Calu3 (cell line): ENCODE results near the gene PVALEF. TPM values are rescaled to one million over a fixed set of nuclear protein-coding genes. Genes with fewer than 3 reads are reported as not detected.
"Not testable (repeated sequence)": the region's sequence is repeated elsewhere in the genome, so short reads cannot be mapped to it uniquely, and the experiment has no call there.

Source experiments
- BruUV-seq: library from RNA; stranded (reverse); fragments of 400-500 nt; replicated peaks from 2 replicates; lab custom pipeline; 2021; lab: Mats Ljungman, UMichigan
- CTCF ChIA-PET: fragments of 300-600 bp; sonication (Branson Sonifier 250); formaldehyde crosslinking; loops from one replicate; lab custom pipeline; 2022; ENCODE audit warnings: antibody characterized with exemption; lab: Charles Lee
- DNase-seq: peaks from one replicate; pipeline ENCODE4 v3.0.0; 2022
- H3K27ac Mint-ChIP-seq: one replicate; pipeline ENCODE4 v1.8.0; 2022; ENCODE audit warnings: mixed read lengths; ENCODE audit not compliant: unreplicated experiment
- H3K27me3 Mint-ChIP-seq: one replicate; pipeline ENCODE4 v1.8.0; 2022; ENCODE audit warnings: mixed read lengths; ENCODE audit not compliant: unreplicated experiment
- H3K36me3 Mint-ChIP-seq: one replicate; pipeline ENCODE4 v1.8.0; 2022; ENCODE audit warnings: mild to moderate bottlenecking, moderate library complexity, mixed read lengths; ENCODE audit not compliant: insufficient read depth, unreplicated experiment
- H3K4me1 Mint-ChIP-seq: one replicate; pipeline ENCODE4 v1.8.0; 2022; ENCODE audit warnings: mild to moderate bottlenecking, low read depth, mixed read lengths; ENCODE audit not compliant: unreplicated experiment
- H3K4me3 Mint-ChIP-seq: one replicate; pipeline ENCODE4 v1.8.0; 2022; ENCODE audit warnings: mild to moderate bottlenecking, low read depth, moderate library complexity, mixed read lengths; ENCODE audit not compliant: unreplicated experiment
- H3K9me3 Mint-ChIP-seq: one replicate; pipeline ENCODE4 v1.8.0; 2022; ENCODE audit warnings: low read depth, mixed read lengths; ENCODE audit not compliant: unreplicated experiment
- intact Hi-C: fragments of 100-400 bp; cut with micrococcal nuclease; formaldehyde crosslinking; loops from one replicate; pipeline ENCODE4 v1.10.0; 2022; ENCODE audit not compliant: unreplicated experiment
- total RNA-seq: library from RNA; stranded (reverse); gene quantifications from 2 replicates; pipeline ENCODE4 v1.2.3, GENCODE V29; 2022
- TF ChIP-seq, protein P1 (sequence below): fragments of 200-600 bp; IDR thresholded peaks from one replicate; pipeline ENCODE4 v1.8.0; 2022; ENCODE audit warnings: antibody characterized with exemption; ENCODE audit not compliant: unreplicated experiment

PVALEF gene
- total RNA-seq, 1 experiment from 2014 or later, result not detected

DNA sequence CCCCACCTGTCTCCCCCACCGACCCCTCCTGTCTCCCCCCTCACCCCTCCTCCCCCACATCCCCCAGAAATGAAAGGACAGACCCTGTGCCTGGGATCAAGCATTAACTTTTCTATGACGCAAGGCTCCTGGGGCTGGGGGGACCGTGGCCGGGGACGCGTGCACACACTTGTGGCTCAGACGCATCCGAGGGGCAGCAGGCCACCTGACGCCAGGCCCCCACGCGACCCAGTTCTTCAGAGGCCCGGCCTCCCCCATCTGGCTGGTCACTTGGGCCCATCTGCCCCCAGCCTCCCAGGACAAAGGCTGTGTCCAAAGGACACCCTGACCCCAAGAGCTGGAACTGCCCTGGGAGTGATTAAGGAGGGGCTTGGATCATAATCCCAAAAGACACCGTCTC, 14.0 kb upstream of the PVALEF start:
- intact Hi-C loops, result no loop called here
- Mint-ChIP-seq H3K4me1 (no peaks in the 10 kb centered on the region), H3K36me3 (no peaks in the 10 kb centered on the region), H3K27ac (no peak overlapping the region), H3K27me3 (peaks cover 63% of the 10 kb centered on the region), H3K9me3 (no peaks in the 10 kb centered on the region), H3K4me3 (no peak overlapping the region)
- TF ChIP-seq, protein P1, sequence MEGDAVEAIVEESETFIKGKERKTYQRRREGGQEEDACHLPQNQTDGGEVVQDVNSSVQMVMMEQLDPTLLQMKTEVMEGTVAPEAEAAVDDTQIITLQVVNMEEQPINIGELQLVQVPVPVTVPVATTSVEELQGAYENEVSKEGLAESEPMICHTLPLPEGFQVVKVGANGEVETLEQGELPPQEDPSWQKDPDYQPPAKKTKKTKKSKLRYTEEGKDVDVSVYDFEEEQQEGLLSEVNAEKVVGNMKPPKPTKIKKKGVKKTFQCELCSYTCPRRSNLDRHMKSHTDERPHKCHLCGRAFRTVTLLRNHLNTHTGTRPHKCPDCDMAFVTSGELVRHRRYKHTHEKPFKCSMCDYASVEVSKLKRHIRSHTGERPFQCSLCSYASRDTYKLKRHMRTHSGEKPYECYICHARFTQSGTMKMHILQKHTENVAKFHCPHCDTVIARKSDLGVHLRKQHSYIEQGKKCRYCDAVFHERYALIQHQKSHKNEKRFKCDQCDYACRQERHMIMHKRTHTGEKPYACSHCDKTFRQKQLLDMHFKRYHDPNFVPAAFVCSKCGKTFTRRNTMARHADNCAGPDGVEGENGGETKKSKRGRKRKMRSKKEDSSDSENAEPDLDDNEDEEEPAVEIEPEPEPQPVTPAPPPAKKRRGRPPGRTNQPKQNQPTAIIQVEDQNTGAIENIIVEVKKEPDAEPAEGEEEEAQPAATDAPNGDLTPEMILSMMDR, result no peak
- DNase-seq, result no peak
- CTCF ChIA-PET, result no interaction called here
- BruUV-seq, result no TSS peak

DNA sequence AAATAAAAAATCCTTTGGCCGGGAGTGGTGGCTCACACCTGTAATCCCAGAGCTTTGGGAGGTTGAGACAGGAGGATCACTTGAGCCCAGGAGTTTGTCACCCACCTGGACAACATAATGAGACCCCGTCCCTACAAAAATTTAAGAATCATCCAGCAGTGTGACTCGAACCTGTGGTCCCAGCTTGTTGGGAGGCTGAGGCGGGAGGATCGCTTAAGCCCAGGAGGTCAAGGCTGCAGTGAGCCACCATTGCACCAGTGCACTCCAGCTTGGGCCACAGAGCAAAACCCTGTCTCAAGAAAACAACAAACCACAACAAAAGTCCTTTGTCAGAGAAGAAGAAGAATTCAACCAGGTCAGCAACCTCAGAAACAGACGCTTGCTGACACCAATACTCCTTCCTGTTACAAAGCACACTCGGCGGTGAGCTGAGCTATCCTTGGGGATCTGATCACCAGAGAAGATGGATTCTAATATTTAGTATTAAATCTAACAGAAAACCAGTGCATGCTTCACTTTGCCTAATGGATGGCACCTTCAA, 12.9 kb upstream of the PVALEF start:
- Mint-ChIP-seq H3K4me3 (no peak overlapping the region), H3K27ac (no peak overlapping the region), H3K4me1 (no peaks in the 10 kb centered on the region), H3K36me3 (no peaks in the 10 kb centered on the region), H3K27me3 (peaks cover 67% of the 10 kb centered on the region), H3K9me3 (no peaks in the 10 kb centered on the region)
- TF ChIP-seq, protein P1, result no peak
- intact Hi-C loops, result no loop called here
- DNase-seq, result no peak
- CTCF ChIA-PET, result no interaction called here
- BruUV-seq, result no TSS peak

DNA sequence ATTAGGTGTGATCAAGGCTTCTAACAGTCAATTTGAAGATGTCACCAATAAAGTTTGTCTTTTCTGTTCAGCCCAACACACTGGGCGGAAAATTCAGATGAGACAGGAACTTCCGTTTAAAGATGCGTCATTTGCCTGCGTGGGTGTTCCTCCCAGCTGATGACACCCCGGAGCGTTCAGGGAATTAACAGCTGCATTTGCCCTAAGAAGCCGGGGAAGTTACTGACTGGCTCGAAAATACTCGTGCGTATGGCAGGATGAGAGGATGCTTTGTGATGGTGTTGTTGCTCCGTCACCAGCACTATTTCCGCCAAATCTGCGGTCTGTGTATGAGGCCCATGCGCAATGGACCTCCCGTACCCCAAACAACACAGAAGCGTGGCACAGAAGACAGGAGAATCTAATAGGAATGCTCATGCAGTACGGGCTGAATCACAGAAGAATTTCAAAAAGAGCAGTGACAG, 11.9 kb upstream of the PVALEF start:
- no peaks in the 10 kb centered on the region for H3K4me1 Mint-ChIP-seq
- peaks cover 71% of the 10 kb centered on the region for H3K27me3 Mint-ChIP-seq
- CTCF ChIA-PET, result no interaction called here
- no peak for DNase-seq
- no peak overlapping the region for H3K4me3 Mint-ChIP-seq
- TF ChIP-seq, protein P1, result no peak
- intact Hi-C loops, result no loop called here
- H3K27ac Mint-ChIP-seq, result no peak overlapping the region
- no peaks in the 10 kb centered on the region for H3K9me3 Mint-ChIP-seq
- no peaks in the 10 kb centered on the region for H3K36me3 Mint-ChIP-seq
- BruUV-seq, result no TSS peak

DNA sequence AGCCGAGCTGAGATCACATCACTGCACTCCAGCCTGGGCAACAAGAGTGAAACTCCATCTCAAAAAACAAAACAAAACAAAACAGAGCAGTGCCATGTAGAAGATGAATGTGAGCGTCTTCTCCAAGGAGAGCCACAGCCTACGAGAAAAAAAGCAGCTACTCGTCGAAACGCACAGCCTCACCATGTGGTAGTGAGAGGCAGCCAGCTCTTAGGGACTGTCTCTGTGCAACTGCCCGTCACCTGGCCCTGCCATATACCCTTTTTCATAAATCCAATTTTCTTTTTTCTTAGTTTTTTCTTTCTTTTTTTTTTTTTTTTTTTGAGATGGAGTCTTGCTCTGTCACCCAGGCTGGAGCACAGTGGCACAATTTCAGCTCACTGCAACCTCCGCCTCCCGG, 11.3 kb upstream of the PVALEF start:
- intact Hi-C loops, H3K9me3 Mint-ChIP-seq, DNase-seq, BruUV-seq, H3K4me3 Mint-ChIP-seq, H3K4me1 Mint-ChIP-seq, H3K27ac Mint-ChIP-seq, H3K36me3 Mint-ChIP-seq: not testable (repeated sequence)
- H3K27me3 Mint-ChIP-seq, result peaks cover 71% of the 10 kb centered on the region
- CTCF ChIA-PET, result interaction anchor here (0.7 kb wide), 1 partner anchor 11 kb away, joined by 4 read pairs; no protein-coding TSS in a partner anchor

DNA sequence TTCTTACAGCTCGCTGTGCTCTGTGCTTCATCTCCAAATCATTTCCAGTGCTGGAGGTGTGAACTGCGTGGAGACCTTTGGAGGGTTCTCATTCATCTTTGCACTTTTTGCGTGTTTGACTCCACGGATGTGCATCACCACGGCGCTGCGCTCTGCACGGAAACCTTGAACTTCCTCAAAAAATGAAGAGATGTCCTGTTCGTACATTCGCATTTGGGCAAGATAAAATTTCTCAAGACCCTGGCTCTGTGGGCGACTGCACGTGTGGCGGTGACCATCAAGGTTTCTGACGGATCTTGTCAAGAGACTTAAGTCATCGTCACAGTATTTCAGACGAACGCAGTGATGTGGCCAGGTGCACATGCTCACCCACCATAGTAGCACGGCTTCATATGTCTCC, 10.3 kb upstream of the PVALEF start:
- H3K27me3 Mint-ChIP-seq, result peaks cover 67% of the 10 kb centered on the region
- H3K4me1 Mint-ChIP-seq, result no peaks in the 10 kb centered on the region
- H3K9me3 Mint-ChIP-seq, result no peaks in the 10 kb centered on the region
- no TSS peak for BruUV-seq
- DNase-seq, result no peak
- no peaks in the 10 kb centered on the region for H3K36me3 Mint-ChIP-seq
- no peak overlapping the region for H3K4me3 Mint-ChIP-seq
- CTCF ChIA-PET, result no interaction called here
- H3K27ac Mint-ChIP-seq, result no peak overlapping the region
- intact Hi-C loops, result no loop called here
- TF ChIP-seq, protein P1, result no peak
